Measurements from ENCODE around the gene C14orf132.
A peak's percentile ranks its signal among the peaks of the same experiment; 100 is the strongest.
"Not testable (repeated sequence)": the region's sequence is repeated elsewhere in the genome, so short reads cannot be mapped to it uniquely, and the experiment has no call there.

Gene C14orf132

DNA sequence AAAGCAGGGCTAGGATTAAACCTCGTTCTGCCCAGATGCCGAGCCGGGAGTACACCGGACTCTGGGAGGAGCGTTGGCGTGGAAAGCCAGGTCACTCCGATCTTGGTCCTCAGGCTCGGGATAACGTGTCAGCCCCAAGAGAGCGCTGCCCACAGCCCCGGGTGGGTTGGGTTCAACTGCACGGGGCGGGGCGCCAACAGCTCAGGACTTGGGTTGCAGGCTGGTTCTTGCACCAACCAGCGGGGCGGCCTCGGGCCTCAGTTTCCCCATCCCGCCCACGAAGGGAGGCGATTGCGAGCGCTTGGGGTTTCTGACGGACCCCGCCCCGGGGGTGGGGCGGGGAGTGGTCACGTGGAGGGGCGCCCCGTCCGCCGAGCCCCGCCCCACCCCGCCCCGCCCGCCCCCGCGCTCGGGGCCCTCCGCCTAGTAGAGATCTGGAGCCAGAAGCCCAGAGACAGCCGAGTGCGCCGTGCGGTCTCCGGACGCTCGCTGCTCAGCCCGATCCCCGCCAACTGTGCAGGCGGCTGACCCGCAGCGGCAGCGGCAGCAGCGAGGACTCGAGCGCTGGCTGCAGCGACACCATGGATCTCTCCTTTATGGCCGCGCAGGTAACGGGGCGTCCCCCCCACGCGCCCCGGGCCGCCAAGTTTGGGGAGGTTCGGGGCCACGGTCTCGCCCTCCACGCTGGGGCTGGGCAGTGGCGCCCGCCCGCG is at the start of gene C14orf132:
Gene C14orf132, plus strand, starts transcription at position 443 of the 713 bp plus-strand sequence. Its CDS starts 139 bp downstream, at position 582.
- in situ Hi-C loops (cut with HindIII; ENCODE audit: low pct_ligation_motif_present, low pct_unique_long_range_greater_than_20kb, low sequenced_read_pairs): no loop called here
- DNase-seq: peak; percentile 25

DNA sequence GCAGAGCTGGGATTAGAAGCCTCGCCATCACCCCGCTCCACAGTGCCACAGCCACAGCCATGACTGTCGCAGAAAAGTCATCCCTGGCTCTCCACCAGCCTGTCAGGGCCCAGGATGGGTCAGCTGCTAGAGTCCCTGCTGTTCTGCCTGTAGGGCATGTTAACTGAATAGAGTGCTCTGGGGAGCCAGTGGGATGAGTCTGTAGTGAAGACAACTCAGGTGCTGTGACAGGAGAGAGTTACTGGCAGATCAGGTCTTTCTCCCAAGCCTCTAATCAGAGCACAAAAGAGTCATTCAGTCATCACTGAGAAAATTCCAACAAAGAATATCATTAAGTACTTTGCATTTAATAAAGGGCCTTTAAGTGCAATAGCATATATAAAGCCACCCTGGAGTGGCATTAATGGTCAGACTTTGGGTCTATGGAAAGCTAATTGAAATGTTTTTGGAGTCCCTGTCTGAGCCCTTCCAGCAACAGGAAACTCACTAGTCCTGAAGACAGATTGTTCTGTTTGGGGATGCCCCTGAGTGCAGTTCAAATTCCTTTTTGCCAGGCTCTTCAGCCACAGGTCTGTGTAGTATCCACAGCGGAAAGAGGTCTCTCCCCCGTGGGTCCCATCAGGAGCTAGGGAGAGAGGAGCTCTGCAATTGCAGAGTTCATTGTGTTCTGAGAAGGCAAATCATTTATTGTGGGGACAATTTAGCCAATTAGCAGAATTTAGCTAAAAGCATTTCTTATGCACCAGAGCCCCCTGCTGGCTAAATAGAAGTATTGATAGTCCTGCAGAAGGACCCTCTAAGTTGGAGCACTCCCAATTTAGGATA is 45.2 kb upstream of the C14orf132 start:
- in situ Hi-C loops (cut with HindIII; ENCODE audit: low pct_ligation_motif_present, low pct_unique_long_range_greater_than_20kb, low sequenced_read_pairs): no loop called here
- peak; percentile 32 for DNase-seq

DNA sequence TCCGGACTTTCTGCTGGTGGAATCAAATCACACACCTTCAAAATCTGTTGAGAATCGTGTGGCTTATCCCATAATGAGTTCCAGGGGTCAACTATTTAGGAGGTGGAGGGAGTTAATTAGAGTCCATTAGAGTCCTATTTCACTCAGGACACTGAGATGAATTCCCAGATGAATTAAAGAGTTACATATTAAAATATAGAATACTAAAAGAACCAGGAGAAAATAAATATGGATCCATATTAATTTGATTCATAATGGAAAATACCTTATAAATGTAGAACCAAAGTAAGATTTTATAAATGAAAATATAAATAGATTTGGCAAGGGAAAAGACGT is 44.6 kb upstream of the C14orf132 start:
- in situ Hi-C loops (cut with HindIII; ENCODE audit: low pct_ligation_motif_present, low pct_unique_long_range_greater_than_20kb, low sequenced_read_pairs): no loop called here
- DNase-seq: no peak

DNA sequence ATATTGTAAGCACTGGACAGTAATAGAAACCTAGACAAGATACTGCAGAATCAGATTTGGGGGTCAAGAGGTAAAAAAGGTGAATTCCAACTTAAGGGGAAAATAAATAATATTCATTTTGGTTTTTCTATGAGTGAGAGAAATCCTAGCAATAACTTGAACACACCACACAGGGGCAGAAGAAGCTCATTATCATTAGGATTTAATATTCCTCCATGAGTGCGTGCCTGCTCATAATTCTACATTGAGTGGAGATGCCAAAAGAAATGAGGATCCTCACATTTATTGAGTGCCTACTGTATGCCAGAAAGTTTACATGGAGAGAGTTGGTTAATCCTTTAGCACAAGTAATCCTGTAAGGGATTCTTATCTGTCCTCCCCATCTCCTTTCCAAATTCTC is 40.5 kb upstream of the C14orf132 start:
- in situ Hi-C loops (cut with HindIII; ENCODE audit: low pct_ligation_motif_present, low pct_unique_long_range_greater_than_20kb, low sequenced_read_pairs): no loop called here
- DNase-seq: peak; percentile 2

DNA sequence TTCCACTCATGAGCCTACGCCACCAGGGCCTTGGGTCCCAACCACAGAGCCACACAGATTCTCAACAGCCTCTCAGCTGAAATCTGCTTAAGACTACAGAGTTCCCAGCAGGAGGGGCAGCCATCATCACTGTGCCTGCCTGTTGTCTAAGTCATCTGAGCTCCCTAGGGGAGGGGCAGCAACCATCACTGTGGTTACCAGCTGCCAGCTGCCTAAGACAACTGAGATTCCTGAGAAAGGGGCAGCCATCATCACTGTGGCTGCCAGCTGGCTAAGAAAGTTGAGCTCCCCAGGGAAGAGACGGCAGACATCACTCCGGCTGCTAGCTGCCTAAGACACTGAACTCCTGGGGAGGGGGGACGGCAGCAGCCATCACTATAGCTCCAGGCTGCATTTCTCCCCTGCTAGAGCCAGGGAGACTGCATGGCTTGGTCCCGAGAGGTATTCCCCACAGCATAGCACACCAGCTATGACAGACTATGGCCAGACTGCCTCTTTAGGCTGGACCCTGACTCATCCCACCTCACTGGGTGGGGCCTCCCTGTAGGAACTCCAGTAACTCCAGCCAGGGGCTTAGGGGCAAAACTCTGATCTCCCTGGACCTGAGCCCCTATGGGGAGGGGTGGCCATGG is 37.2 kb upstream of the C14orf132 start:
- DNase-seq: no peak
- in situ Hi-C loops (cut with HindIII; ENCODE audit: low pct_ligation_motif_present, low pct_unique_long_range_greater_than_20kb, low sequenced_read_pairs): no loop called here

DNA sequence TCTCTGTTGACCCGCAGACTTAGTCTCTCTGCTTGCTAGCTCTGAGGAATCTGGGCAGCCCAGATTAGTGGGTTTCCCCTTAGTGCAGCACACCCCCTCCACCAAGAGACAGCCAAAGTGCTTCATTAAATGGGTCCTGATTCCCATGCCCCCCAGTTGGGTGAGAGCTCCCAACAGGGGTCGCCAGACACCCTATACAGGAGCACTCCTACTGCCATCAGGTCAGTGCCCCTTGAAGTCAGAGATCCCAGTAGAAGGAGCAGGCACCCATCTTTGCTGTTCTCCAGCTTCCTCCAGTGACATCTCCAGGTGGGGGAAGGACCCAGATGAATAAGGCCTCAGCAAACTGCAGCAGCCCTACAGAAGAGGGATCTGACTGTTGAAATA is 36.7 kb upstream of the C14orf132 start:
- in situ Hi-C loops (cut with HindIII; ENCODE audit: low pct_ligation_motif_present, low pct_unique_long_range_greater_than_20kb, low sequenced_read_pairs): no loop called here

DNA sequence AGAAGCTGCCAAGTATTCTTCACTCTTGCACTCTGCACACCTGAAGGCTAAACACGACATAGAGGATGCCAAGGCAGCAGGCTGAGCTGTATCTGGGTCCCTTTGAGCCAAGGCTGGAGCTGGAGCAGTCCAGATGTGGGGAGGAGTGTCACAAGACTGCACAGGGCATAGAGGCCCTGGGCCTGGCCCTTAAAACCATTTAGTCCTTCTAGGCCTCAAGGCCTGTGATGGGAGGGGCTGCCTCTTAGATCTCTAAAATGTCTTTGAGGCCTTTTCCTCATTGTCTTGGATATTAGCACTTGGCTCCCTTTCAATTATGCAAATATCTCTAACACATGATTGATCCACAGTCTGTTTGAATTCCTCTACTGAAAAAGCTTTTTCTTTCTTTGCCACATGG is 28.0 kb upstream of the C14orf132 start:
- in situ Hi-C loops (cut with HindIII; ENCODE audit: low pct_ligation_motif_present, low pct_unique_long_range_greater_than_20kb, low sequenced_read_pairs): no loop called here
- no peak for DNase-seq

More for the DNA sequence above, 36.7 kb upstream of the C14orf132 start:
- no peak for DNase-seq

DNA sequence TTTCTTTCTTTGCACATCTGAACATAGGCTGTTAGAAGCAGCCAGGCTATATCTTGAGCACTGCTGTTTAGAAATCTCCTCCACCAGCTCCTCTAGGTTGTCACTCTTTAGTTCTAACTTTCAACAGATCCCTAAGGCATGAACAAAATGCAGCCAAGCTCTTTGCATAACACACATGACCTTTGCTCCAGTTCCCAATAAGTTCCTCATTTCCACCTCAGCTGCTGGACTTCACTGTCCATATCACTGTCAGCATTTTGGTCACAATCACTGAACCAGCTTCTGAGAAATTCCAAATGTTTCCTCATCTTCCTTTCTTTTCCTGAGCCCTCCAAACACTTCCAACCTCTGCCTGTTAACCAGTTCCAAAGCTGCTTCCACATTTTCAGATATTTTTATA is 27.6 kb upstream of the C14orf132 start:
- DNase-seq: no peak
- in situ Hi-C loops (cut with HindIII; ENCODE audit: low pct_ligation_motif_present, low pct_unique_long_range_greater_than_20kb, low sequenced_read_pairs): no loop called here

DNA sequence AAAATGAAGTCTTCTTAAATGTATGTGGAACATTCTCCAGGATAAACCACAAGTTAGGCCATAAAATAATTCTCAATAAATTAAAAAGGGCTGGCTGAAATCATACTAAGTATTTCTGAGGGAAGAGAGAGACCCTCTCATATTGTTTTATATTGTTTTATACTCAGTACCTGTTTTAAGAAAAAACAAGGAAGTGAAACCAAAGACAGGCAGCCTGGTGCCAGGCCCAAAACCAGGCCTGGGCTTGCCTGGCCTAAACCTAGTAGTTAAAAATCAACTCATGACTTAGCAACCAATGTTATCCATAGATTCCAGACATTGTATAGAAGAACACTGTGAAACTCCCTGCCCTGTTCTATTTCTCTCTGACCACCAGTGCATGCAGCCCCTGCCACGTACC is 26.4 kb upstream of the C14orf132 start:
- in situ Hi-C loops (cut with HindIII; ENCODE audit: low pct_ligation_motif_present, low pct_unique_long_range_greater_than_20kb, low sequenced_read_pairs): not testable (repeated sequence)

DNA sequence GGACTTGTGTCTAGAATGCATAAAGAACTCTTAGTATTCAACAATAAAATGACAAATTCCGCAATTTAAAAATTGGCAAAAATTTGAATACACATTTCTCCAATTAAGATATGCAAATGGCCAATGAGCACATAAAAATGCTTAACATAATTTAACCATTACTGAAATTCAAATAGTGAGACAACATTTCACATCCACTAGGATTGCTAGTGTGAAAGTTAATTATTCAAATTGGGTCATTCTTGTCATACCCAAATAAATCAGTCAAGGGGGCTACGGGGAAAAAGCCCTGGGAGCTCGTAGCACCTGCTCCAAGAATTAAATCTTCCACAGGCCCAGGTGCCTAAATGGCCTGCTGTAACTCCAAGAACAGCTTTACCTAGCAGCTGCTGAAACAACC is 25.0 kb upstream of the C14orf132 start:
- in situ Hi-C loops (cut with HindIII; ENCODE audit: low pct_ligation_motif_present, low pct_unique_long_range_greater_than_20kb, low sequenced_read_pairs): no loop called here
- no peak for DNase-seq

More for the DNA sequence above, 26.4 kb upstream of the C14orf132 start:
- not testable (repeated sequence) for DNase-seq

DNA sequence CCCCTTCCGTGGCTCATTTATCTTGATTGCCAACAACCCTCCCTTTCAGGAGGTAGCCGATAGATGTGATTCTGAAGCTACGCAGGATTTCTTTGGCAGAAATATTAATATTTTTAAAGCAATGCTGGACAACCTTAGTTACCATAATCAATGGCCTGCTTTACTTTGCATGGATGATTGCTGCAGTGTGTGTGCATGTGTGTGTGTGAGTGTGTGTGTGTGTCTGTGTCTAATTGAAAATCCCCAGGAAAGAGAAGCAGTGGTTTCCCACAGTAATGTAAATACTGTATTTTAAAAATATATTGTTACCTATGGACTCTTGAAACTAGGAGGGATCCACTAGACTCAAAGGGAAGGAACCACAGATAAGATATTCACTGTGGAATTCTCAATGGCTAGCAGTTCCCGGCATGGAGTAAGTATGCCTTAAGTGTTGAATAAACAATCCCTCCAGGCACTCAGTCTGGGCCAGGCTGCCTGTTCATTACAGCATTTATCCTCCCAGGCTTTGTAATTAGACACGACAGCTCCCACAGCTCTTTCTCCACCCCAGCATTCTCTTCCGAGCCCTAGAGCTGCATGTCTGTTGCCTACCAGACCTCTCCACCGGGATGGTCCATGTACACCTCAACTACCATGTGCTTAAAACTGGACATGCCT is 22.5 kb upstream of the C14orf132 start:
- no peak for DNase-seq
- in situ Hi-C loops (cut with HindIII; ENCODE audit: low pct_ligation_motif_present, low pct_unique_long_range_greater_than_20kb, low sequenced_read_pairs): no loop called here

DNA sequence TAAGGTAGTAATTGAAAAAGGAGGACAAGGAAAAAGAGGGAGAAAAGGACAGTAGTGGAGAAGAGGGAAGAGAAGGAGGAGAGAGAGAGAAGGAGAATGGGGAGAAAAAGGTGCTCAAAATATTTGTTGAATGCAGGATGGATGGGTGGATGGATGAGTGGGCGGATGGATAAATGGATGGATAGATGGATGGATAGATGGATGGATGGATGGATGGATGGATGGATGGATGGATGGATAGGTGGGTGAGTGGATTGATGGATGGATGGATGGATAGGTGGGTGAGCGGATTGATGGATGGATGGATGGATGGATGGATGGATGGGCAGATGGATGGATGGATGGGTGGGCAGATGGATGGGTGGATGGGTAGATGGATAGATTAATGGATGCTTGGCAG is 21.3 kb upstream of the C14orf132 start:
- no peak for DNase-seq
- in situ Hi-C loops (cut with HindIII; ENCODE audit: low pct_ligation_motif_present, low pct_unique_long_range_greater_than_20kb, low sequenced_read_pairs): no loop called here

DNA sequence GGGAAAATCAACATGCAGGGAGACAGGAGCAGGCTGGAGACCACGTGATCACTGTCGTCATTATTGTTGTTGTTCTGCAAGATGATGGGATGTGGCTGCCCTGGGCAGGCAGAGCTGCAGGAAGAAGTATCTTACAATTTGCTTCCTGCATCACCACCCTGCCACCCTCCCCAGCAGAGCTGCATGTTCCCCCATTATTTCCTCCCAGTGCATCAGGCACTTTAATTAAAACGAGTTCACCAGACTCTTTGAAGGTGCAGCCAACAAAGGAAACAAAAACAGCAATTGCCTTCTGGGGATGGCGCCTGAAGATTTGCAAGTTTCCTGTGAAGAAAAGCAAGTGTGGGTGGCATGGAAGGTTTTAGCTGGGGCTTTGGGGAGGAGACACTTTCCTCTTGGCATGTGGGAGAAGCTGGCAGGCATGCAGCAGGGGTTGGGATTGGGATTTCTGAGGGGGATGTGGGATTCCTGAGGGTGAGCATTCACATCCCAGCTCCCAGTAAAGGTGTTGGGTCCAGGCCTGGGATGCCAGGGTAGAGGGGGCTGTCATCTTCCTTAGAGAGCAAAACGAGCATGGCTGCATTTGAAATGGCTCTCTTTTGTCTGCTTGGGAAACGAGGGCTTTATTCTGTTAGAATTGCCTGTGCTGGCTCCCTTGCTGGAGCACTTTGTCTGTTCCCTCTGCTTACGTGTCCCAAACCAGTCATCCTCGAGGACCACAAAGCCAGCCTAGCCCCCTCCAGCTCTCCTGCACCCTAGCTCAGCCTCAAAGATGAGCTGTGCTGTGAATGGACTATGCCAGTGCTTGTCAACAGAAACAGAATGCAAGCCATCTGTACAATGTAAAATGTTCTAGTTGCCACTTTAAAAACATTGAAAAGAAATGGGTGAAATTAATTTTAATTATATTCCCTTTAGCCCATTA is 11.5 kb upstream of the C14orf132 start:
- in situ Hi-C loops (cut with HindIII; ENCODE audit: low pct_ligation_motif_present, low pct_unique_long_range_greater_than_20kb, low sequenced_read_pairs): no loop called here

DNA sequence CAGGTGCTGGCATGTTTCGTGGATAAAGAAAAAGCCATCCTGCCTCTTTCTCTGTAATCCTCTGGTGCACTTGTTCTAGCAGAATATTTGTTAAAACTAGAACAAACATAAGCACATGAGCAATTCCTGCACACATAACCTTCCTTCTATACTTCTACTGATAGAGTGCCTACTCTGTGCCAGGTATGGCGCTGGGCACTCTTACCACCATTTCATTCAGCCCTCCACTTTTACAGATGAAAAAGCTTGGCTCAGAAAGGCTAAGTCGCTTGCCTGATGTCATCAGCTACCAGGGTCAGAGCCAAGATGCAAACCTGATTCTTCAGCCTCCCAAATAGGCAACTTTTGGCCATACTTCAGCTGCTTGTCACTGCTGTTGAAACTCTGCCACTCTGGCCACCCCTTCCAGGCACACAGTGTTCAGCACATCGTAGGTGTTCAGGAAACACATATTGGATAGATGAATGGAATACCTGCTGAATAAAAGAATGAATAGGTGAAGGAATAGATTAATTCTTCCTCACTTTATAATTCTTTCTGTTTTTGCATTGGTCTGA is 10.0 kb upstream of the C14orf132 start:
- in situ Hi-C loops (cut with HindIII; ENCODE audit: low pct_ligation_motif_present, low pct_unique_long_range_greater_than_20kb, low sequenced_read_pairs): no loop called here
- DNase-seq: no peak

More for the DNA sequence above, 11.5 kb upstream of the C14orf132 start:
- no peak for DNase-seq

DNA sequence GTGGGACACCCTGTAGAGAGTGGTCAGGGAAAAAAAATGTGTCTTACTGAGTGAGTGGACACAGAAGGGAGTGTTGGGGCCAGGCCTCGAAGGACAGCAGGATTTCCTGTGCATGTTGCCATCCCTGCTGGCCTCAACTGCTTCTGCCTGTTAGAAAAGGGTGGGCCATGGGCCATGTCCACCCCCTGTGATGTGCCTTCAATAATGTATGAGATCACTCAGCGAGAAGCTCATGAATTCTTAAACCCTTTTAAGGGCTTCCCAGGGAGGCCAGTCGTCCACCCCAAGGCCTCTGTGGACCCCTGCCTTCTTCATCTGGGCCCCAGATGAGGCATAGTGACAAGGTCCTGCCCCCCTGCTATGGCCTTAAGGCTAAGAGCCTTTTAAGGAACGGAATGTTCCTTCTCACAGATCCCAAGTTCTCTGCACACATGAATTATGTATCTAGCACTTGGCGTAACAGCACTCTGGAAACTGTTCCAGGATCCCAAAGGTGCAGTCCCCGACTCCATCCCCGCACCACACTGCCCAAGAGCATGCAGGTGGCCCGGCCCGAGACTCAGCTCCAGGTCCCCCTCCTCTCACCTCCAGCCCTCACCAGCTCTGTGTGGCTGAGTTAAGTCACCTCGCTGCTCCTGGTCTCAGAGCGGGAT is 8.9 kb upstream of the C14orf132 start:
- in situ Hi-C loops (cut with HindIII; ENCODE audit: low pct_ligation_motif_present, low pct_unique_long_range_greater_than_20kb, low sequenced_read_pairs): no loop called here

DNA sequence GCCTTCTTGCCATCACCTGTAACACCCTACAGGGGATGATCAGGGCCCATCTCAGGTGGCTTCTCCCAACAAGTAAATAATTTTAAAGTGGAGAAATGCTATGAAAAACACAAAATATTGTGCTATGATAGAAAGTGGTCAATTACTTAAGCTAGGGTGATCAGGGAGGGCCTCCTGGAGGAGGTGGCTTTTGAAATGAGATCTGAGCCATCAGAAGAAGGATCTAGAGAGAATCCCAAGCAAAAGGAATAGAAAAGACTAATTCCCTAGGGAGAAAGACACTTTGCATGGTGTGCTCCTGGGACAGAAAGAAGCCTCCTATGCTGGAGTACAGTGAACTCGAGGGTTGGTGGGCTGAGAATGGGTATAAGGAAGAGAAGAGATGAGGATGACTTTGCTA is 7.5 kb upstream of the C14orf132 start:
- DNase-seq: no peak
- in situ Hi-C loops (cut with HindIII; ENCODE audit: low pct_ligation_motif_present, low pct_unique_long_range_greater_than_20kb, low sequenced_read_pairs): no loop called here

More for the DNA sequence above, 8.9 kb upstream of the C14orf132 start:
- DNase-seq: no peak

DNA sequence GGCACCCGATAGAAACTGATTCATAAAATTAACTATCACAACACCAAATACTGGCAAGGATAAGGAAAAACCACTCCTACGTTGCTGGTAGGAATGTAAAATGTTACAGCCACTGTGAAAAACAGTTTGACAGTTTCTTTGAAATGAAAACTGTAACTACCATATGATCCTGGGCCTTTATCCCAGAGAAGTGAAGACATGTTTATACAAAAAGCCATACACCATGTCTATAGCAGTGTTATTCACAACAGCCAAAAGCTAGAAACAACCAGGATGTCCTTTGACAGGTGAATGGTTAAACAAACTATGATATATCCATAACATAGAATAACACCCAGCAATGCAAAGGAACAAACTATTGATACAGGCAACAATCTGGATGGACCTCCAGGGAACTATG is 3.7 kb upstream of the C14orf132 start:
- in situ Hi-C loops (cut with HindIII; ENCODE audit: low pct_ligation_motif_present, low pct_unique_long_range_greater_than_20kb, low sequenced_read_pairs): no loop called here
- no peak for DNase-seq
